ENCODE results near the gene DNAL4.

DNAL4 gene

GRCh38 chr22:38756711-38757463, 37.1 kb downstream of the DNAL4 start:
- peak; percentile 47 for DNase-seq

GRCh38 chr22:38755911-38756532, 37.9 kb downstream of the DNAL4 start, which contains the start of gene SUN2:
TSS of gene SUN2 (minus strand) at chr22:38755998. CDS start at chr22:38752628, 3,370 bp downstream.
- peak; percentile 97 for DNase-seq

GRCh38 chr22:38755155-38755910, 38.6 kb downstream of the DNAL4 start:
- peak; percentile 62 for DNase-seq

GRCh38 chr22:38754751-38755154, 39.2 kb downstream of the DNAL4 start:
- peak; percentile 69 for DNase-seq

- DNase-seq = peak; percentile 45
Measured at GRCh38 chr22:38753948-38754750, 39.8 kb downstream of the DNAL4 start.

GRCh38 chr22:38751422-38752346, 42.3 kb downstream of the DNAL4 start:
- peak; percentile 76 for DNase-seq

- no peak for DNase-seq
Measured at GRCh38 chr22:38751066-38751421, 42.9 kb downstream of the DNAL4 start.

- DNase-seq = no peak
Measured at GRCh38 chr22:38750638-38751037, 43.3 kb downstream of the DNAL4 start.

GRCh38 chr22:38750104-38750503, 43.8 kb downstream of the DNAL4 start:
- DNase-seq = no peak

GRCh38 chr22:38748487-38749136, 45.3 kb downstream of the DNAL4 start:
- no peak for DNase-seq

- no peak for DNase-seq
Measured at GRCh38 chr22:38745676-38746460, 48.1 kb downstream of the DNAL4 start.

- DNase-seq = no peak
Measured at GRCh38 chr22:38744981-38745380, 49.0 kb downstream of the DNAL4 start.

- DNase-seq = no peak
Measured at GRCh38 chr22:38742176-38742942, 51.6 kb downstream of the DNAL4 start.

- no peak for DNase-seq
Measured at GRCh38 chr22:38741576-38741975, 52.4 kb downstream of the DNAL4 start.

GRCh38 chr22:38741166-38741565, 52.8 kb downstream of the DNAL4 start:
- DNase-seq = no peak

GRCh38 chr22:38740754-38741153, 53.2 kb downstream of the DNAL4 start:
- no peak for DNase-seq

- no peak for DNase-seq
Measured at GRCh38 chr22:38740116-38740723, 53.7 kb downstream of the DNAL4 start.

GRCh38 chr22:38739300-38740055, 54.5 kb downstream of the DNAL4 start:
- no peak for DNase-seq

Data from stimulated activated CD4-positive, alpha-beta T cell treated with anti-CD3 and anti-CD28 coated beads, Interleukin-15, amount 100 ng/mL, for 24 hours (primary cell).